Measurements from ENCODE around the gene CXXC4. TPM values are rescaled to one million over a fixed set of nuclear protein-coding genes. Genes with fewer than 3 reads are reported as not detected.

CXXC4 gene
- not detected in 2 replicates for total RNA-seq

DNA sequence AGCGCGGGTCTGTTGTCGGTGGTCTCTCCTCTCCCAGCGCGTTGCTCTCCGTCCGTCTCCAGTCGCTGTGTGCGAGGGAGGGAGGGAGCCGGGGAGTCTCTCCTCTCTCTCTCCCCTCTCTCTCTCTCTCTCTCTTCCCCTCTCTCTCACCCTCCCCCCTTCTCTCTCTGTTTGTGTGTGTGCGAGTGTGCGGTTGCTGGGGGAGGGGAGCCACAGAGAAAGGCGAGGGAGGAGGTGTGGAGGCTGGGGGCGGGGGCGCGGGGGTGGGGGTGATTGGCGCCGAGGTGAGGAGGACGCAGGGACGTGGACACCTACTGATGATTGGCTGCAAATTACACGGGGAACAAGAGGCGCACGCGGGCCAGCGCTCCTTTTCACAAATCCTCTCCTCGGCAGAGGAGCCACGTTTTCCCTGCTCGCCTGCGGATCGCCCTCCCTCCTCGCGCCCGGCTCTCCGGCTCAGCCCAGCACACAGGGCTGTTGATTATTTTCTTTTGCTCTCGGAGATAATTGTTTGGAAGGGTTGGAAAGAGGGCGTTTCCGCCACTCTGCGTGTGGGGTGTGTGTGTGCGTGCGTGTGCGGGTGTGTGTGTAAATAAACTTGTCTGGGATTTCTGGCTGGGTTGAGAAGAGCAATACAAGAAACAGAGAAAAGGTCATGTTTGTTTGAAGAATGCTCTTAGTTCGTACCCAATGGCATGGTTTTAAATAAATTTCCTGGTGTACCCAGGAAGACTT, at the start of gene CXXC4:
Gene CXXC4 (minus strand): TSS at position 73 of the 738 bp plus-strand sequence. CDS start 3,092 bp downstream, outside the sequence.
- Mint-ChIP-seq H3K9me3 (no peaks in the 10 kb centered on the region), H3K4me3 (peak within 1 kb of the TSS; percentile 48), H3K36me3 (ENCODE audit: low read depth) (peaks cover 4% of the 10 kb centered on the region), H3K27me3 (ENCODE audit: insufficient read depth) (peaks cover 52% of the 10 kb centered on the region), H3K27ac (no peak within 1 kb of the TSS), H3K4me1 (ENCODE audit: low read depth) (peaks cover 18% of the 10 kb centered on the region)
- intact Hi-C loops (cut with micrococcal nuclease), result no loop called here
- no peak for DNase-seq (ENCODE audit: low spot score)

GRCh38 chr4:104533156-104533555, 38.5 kb upstream of the CXXC4 start:
- DNase-seq (ENCODE audit: low spot score), result no peak
- Mint-ChIP-seq H3K4me1 (ENCODE audit: low read depth) (no peaks in the 10 kb centered on the region), H3K9me3 (no peaks in the 10 kb centered on the region), H3K27ac (no peak overlapping the region), H3K27me3 (ENCODE audit: insufficient read depth) (peaks cover 1% of the 10 kb centered on the region), H3K36me3 (ENCODE audit: low read depth) (no peaks in the 10 kb centered on the region), H3K4me3 (no peak overlapping the region)
- intact Hi-C loops (cut with micrococcal nuclease), result no loop called here

DNA sequence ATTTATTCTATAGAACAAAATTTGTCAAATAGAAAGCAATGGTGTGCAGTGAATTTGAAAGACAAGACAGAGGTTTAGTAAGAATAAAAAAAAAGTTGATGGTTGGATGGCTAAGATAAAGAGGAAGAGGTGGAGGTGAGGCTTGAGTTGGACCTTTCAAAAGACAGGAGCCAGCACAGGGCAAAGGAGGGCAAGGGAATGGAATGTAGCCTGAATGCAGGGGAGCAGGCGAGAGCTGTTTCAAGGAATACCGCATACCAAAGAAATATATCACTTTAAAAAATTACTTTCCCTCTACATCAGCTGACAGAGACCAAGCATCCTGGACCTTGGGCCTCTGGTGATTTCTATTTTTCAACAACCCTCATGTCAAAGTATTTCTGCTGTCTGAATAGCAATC, 38.0 kb upstream of the CXXC4 start:
- DNase-seq (ENCODE audit: low spot score), result no peak
- no peaks in the 10 kb centered on the region for H3K36me3 Mint-ChIP-seq (ENCODE audit: low read depth)
- H3K27me3 Mint-ChIP-seq (ENCODE audit: insufficient read depth), result peaks cover 1% of the 10 kb centered on the region
- intact Hi-C loops (cut with micrococcal nuclease), result no loop called here
- H3K27ac Mint-ChIP-seq, result no peak overlapping the region
- H3K4me3 Mint-ChIP-seq, result no peak overlapping the region
- H3K9me3 Mint-ChIP-seq, result peaks cover 3% of the 10 kb centered on the region
- no peaks in the 10 kb centered on the region for H3K4me1 Mint-ChIP-seq (ENCODE audit: low read depth)

- intact Hi-C loops (cut with micrococcal nuclease), result no loop called here
- Mint-ChIP-seq H3K9me3 (peaks cover 6% of the 10 kb centered on the region), H3K4me1 (ENCODE audit: low read depth) (no peaks in the 10 kb centered on the region), H3K36me3 (ENCODE audit: low read depth) (no peaks in the 10 kb centered on the region), H3K27ac (no peak overlapping the region), H3K4me3 (no peak overlapping the region), H3K27me3 (ENCODE audit: insufficient read depth) (peaks cover 1% of the 10 kb centered on the region)
- no peak for DNase-seq (ENCODE audit: low spot score)
Measured at GRCh38 chr4:104531390-104531789, 36.7 kb upstream of the CXXC4 start.

GRCh38 chr4:104530426-104530825, 35.7 kb upstream of the CXXC4 start:
- intact Hi-C loops (cut with micrococcal nuclease), result no loop called here
- no peak overlapping the region for H3K4me3 Mint-ChIP-seq
- no peaks in the 10 kb centered on the region for H3K36me3 Mint-ChIP-seq (ENCODE audit: low read depth)
- H3K9me3 Mint-ChIP-seq, result peaks cover 6% of the 10 kb centered on the region
- H3K27ac Mint-ChIP-seq, result no peak overlapping the region
- no peak for DNase-seq (ENCODE audit: low spot score)
- H3K27me3 Mint-ChIP-seq (ENCODE audit: insufficient read depth), result peaks cover 1% of the 10 kb centered on the region
- H3K4me1 Mint-ChIP-seq (ENCODE audit: low read depth), result no peaks in the 10 kb centered on the region

- no peak overlapping the region for H3K27ac Mint-ChIP-seq
- DNase-seq (ENCODE audit: low spot score), result no peak
- H3K9me3 Mint-ChIP-seq, result peaks cover 10% of the 10 kb centered on the region
Measured at GRCh38 chr4:104524591-104524990, 29.9 kb upstream of the CXXC4 start.

GRCh38 chr4:104524026-104524425, 29.3 kb upstream of the CXXC4 start:
- no peak overlapping the region for H3K4me3 Mint-ChIP-seq
- intact Hi-C loops (cut with micrococcal nuclease), result no loop called here
- H3K9me3 Mint-ChIP-seq, result peaks cover 15% of the 10 kb centered on the region
- DNase-seq (ENCODE audit: low spot score), result no peak
- H3K27ac Mint-ChIP-seq, result no peak overlapping the region
- no peaks in the 10 kb centered on the region for H3K27me3 Mint-ChIP-seq (ENCODE audit: insufficient read depth)
- no peaks in the 10 kb centered on the region for H3K4me1 Mint-ChIP-seq (ENCODE audit: low read depth)
- no peaks in the 10 kb centered on the region for H3K36me3 Mint-ChIP-seq (ENCODE audit: low read depth)

More at GRCh38 chr4:104524591-104524990, 29.9 kb upstream of the CXXC4 start:
- no peaks in the 10 kb centered on the region for H3K4me1 Mint-ChIP-seq (ENCODE audit: low read depth)
- H3K36me3 Mint-ChIP-seq (ENCODE audit: low read depth), result no peaks in the 10 kb centered on the region
- H3K27me3 Mint-ChIP-seq (ENCODE audit: insufficient read depth), result no peaks in the 10 kb centered on the region
- intact Hi-C loops (cut with micrococcal nuclease), result no loop called here
- no peak overlapping the region for H3K4me3 Mint-ChIP-seq

- no peak overlapping the region for H3K27ac Mint-ChIP-seq
- H3K9me3 Mint-ChIP-seq, result peaks cover 9% of the 10 kb centered on the region
- no peaks in the 10 kb centered on the region for H3K27me3 Mint-ChIP-seq (ENCODE audit: insufficient read depth)
- H3K36me3 Mint-ChIP-seq (ENCODE audit: low read depth), result no peaks in the 10 kb centered on the region
- intact Hi-C loops (cut with micrococcal nuclease), result no loop called here
- no peak overlapping the region for H3K4me3 Mint-ChIP-seq
- no peak for DNase-seq (ENCODE audit: low spot score)
- no peaks in the 10 kb centered on the region for H3K4me1 Mint-ChIP-seq (ENCODE audit: low read depth)
Measured at GRCh38 chr4:104519588-104519987, 24.9 kb upstream of the CXXC4 start.

GRCh38 chr4:104516884-104517283, 22.2 kb upstream of the CXXC4 start:
- peaks cover 6% of the 10 kb centered on the region for H3K9me3 Mint-ChIP-seq
- H3K4me1 Mint-ChIP-seq (ENCODE audit: low read depth), result no peaks in the 10 kb centered on the region
- intact Hi-C loops (cut with micrococcal nuclease), result no loop called here
- no peak overlapping the region for H3K27ac Mint-ChIP-seq
- no peak for DNase-seq (ENCODE audit: low spot score)
- no peaks in the 10 kb centered on the region for H3K36me3 Mint-ChIP-seq (ENCODE audit: low read depth)
- H3K4me3 Mint-ChIP-seq, result no peak overlapping the region
- H3K27me3 Mint-ChIP-seq (ENCODE audit: insufficient read depth), result no peaks in the 10 kb centered on the region

- Mint-ChIP-seq H3K36me3 (ENCODE audit: low read depth) (no peaks in the 10 kb centered on the region), H3K27ac (no peak overlapping the region), H3K4me3 (no peak overlapping the region), H3K4me1 (ENCODE audit: low read depth) (no peaks in the 10 kb centered on the region), H3K27me3 (ENCODE audit: insufficient read depth) (no peaks in the 10 kb centered on the region), H3K9me3 (no peaks in the 10 kb centered on the region)
- intact Hi-C loops (cut with micrococcal nuclease), result no loop called here
- DNase-seq (ENCODE audit: low spot score), result no peak
Measured at GRCh38 chr4:104508224-104508623, 13.5 kb upstream of the CXXC4 start.

DNA sequence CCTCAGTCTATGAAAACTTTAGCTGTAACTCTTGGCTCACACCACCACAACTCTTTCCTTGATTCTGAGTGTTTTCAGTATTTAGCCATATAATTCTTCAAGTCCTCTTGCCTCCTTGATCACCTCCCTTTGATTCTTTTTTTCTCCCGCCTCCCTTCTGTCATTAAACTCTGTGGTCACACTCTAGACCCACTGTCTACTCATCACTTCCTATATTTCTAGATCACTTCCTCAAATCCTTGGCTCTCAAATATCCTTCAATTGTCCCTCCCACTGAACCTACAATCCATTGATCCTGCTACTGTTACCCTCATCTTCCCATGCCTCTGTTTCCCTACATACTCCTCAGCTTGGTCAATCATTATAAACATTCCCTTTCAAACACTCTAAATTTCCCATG, 12.4 kb upstream of the CXXC4 start:
- Mint-ChIP-seq H3K27me3 (ENCODE audit: insufficient read depth) (no peaks in the 10 kb centered on the region), H3K27ac (no peak overlapping the region), H3K36me3 (ENCODE audit: low read depth) (no peaks in the 10 kb centered on the region), H3K4me3 (no peak overlapping the region), H3K4me1 (ENCODE audit: low read depth) (no peaks in the 10 kb centered on the region), H3K9me3 (no peaks in the 10 kb centered on the region)
- DNase-seq (ENCODE audit: low spot score), result no peak
- intact Hi-C loops (cut with micrococcal nuclease), result no loop called here

GRCh38 chr4:104504536-104504935, 9.8 kb upstream of the CXXC4 start:
- peaks cover 3% of the 10 kb centered on the region for H3K27me3 Mint-ChIP-seq (ENCODE audit: insufficient read depth)
- H3K27ac Mint-ChIP-seq, result no peak overlapping the region
- no peak overlapping the region for H3K4me3 Mint-ChIP-seq
- DNase-seq (ENCODE audit: low spot score), result no peak
- no peaks in the 10 kb centered on the region for H3K4me1 Mint-ChIP-seq (ENCODE audit: low read depth)
- H3K9me3 Mint-ChIP-seq, result no peaks in the 10 kb centered on the region
- intact Hi-C loops (cut with micrococcal nuclease), result no loop called here
- no peaks in the 10 kb centered on the region for H3K36me3 Mint-ChIP-seq (ENCODE audit: low read depth)

- peaks cover 3% of the 10 kb centered on the region for H3K27me3 Mint-ChIP-seq (ENCODE audit: insufficient read depth)
- H3K27ac Mint-ChIP-seq, result no peak overlapping the region
- H3K9me3 Mint-ChIP-seq, result no peaks in the 10 kb centered on the region
- no peak overlapping the region for H3K4me3 Mint-ChIP-seq
- intact Hi-C loops (cut with micrococcal nuclease), result no loop called here
- H3K36me3 Mint-ChIP-seq (ENCODE audit: low read depth), result no peaks in the 10 kb centered on the region
- no peaks in the 10 kb centered on the region for H3K4me1 Mint-ChIP-seq (ENCODE audit: low read depth)
- no peak for DNase-seq (ENCODE audit: low spot score)
Measured at GRCh38 chr4:104502471-104502870, 7.8 kb upstream of the CXXC4 start.

DNA sequence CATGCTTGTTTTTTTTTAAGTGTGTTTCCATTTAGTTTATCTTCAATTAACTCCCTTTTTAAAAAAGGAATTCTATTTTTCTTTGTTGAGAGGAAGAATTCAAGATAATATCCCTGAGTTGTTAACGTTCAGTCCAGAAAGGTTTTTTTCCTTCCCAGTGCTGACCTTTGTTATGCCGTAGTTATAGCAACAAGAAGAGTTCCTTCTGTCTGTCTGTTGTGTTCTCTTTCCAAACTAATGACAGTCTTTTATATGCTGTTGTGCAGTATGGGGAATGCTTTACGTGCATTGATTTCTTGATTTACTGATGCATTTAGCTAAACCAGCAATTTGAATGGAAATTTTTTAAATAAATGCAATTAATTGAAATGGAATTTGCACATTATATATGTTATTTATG, 6.6 kb upstream of the CXXC4 start:
- Mint-ChIP-seq H3K4me3 (no peak overlapping the region), H3K27ac (no peak overlapping the region), H3K27me3 (ENCODE audit: insufficient read depth) (peaks cover 3% of the 10 kb centered on the region), H3K36me3 (ENCODE audit: low read depth) (no peaks in the 10 kb centered on the region), H3K4me1 (ENCODE audit: low read depth) (no peaks in the 10 kb centered on the region), H3K9me3 (no peaks in the 10 kb centered on the region)
- no peak for DNase-seq (ENCODE audit: low spot score)
- intact Hi-C loops (cut with micrococcal nuclease), result no loop called here
